Raji (cell line): ENCODE data around the gene RNU5B-1.
A peak's percentile ranks its signal among the peaks of the same experiment; 100 is the strongest.

ENCODE experiments used
- POLR2A ChIP-seq: IDR thresholded peaks from 2 replicates; pipeline ENCODE4 v1.6.1; 2011; ENCODE audit warnings: low read depth, low read length, control low read depth; ENCODE audit not compliant: insufficient read depth

Gene RNU5B-1

DNA sequence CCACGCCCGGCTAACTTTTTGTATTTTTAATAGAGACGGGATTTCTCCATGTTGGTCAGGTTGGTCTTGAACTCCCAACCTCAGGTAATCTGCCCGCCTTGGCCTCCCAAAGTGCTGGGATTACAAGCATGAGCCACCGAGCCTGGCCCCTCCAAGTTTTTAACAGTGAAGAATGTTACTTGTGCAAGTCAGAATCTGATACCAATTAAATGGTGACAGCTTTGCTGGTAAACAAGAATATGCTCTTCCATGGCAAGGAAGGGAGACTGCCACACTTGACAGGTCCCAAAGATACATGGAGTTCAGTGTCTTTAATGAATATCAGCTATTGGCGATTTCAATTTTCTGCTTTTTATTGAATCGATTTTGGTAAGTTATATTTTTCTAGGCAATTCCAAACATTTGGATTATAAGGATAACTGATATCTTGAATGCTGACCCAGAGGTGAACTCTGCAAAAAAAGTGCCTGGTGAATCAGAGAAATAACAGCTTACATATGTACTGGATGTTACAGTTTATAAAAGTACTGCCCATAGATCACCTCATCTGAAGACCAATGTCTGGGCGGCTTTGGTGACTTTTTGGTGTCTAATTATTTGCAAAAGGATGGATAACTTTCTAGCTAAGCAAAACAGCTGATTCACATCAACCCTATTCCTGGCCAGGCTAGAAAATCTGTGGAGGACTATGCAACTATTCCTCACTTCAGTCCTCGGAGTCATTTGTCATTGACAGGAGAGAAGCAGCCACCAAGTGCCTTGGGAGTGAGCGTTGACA is 19.0 kb upstream of the RNU5B-1 start:
- TF ChIP-seq POLR2A: no peak

DNA sequence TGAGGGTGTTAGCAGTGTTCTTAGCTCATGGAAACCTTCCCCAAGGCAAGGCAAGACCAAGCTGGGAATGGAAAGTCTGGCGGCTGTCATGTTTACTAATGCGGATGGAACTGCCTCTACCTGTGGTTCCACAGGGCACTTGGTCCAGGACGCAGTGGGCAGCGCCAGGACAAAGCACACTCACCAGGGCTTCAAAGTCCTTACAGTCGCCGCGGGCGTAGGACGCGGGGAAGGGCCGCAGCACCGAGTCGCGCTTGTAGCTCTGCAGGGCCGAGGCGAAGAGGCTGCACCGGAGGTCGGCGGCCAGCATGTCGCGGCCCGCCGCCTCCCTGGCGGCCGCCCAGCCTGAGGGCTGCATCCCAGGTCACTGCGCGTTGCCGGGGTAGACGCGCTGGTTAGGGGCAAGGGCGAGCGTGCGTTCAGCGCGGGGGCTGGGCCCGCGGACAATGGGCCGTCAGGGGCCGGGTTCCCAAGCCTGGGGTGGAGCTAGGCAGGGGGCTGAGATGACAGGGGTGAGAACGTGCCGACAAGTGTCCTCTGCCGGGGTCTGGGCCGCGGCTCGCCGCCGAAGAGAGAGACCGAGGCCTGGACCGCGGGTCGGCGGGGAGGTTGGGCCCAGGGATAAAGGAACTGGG is 18.3 kb upstream of the RNU5B-1 start:
- no peak for TF ChIP-seq POLR2A

DNA sequence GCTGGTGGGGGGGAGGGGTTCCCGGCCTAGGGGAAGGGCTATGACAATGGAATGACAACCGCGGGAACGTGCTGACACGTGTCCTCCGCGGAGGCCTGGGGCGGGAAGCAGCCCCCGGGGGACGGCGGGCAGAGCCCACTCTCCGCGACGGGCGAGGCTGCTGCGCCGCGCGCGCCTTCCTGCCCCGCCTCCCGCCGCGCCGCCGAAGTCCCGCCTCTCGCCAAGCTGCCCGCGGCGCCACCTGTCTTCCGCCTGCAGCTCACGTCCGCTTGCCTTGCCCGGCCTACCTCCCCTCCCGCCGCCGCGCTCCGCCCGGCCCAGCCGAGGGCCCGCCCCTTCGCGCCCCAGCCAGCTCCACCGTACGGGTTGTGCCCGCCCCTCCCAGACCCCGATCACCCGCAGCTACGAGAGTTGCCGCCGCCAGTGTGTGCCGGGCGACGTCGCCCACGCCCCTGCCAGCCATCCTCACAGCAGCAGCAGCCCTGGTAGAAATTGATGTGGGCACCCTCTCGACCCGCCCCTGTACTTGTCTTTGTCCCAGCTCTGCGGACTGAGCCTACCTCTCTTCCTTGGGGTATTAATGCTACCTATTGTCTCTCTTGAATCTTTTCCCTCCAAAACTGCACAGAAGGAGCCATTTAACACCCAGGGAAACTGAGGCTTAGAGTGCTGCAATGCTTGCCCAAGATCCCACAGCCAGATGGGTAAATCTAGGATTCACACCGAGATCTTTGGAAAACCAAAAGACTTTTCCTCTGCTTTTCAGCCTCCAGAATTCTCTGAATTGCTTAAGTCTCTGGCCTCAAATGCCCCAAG is 17.6 kb upstream of the RNU5B-1 start, which contains the start of gene PARP16:
TSS of gene PARP16 (minus strand) at position 180 of the 816 bp plus-strand sequence. CDS start 457 bp downstream, outside the sequence.
- peak; percentile 93 for TF ChIP-seq POLR2A

DNA sequence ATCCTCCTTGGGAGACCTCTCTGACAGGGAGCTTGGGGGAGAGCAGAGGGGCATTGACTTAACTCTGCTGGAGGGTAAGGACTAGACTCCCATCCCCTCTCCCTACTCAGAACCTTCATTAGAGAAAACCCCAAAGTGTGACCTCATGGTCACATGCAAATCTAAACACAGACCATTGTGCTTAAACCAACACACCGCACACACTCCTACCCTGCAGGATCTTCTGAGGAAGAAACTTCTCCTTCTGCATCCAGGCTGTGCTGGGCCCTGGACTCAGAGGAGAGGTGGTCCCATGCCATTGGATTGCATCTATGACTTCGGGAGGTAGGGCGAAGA is 17.0 kb upstream of the RNU5B-1 start:
- no peak for TF ChIP-seq POLR2A

DNA sequence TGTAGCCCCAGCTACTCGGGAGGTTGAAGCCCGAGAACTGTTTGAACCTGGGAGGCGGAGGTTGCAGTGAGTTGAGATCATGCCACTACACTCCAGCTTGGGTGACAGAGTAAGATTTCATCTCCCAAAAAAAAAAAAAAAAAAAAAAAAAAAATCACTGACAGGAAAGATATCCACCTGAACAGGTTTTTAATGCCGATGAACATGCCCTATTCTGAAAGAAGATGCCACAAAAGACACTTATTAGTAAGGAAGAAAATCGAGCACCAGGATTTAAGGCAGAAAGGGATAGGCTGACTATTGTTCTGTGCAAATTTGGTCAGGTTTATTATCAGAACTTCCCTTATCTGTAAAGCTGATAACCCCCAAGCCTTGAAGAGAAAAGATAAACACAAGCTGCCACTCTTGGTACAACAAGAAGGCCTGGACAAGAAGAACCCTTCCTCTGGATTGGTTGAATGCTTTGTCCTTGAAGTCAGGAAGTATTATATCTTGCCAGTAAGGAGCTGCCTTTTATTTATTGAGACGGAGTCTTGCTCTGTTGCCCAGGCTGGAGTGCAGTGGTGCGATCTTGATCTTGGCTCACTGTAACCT is 15.1 kb upstream of the RNU5B-1 start:
- TF ChIP-seq POLR2A: no peak

DNA sequence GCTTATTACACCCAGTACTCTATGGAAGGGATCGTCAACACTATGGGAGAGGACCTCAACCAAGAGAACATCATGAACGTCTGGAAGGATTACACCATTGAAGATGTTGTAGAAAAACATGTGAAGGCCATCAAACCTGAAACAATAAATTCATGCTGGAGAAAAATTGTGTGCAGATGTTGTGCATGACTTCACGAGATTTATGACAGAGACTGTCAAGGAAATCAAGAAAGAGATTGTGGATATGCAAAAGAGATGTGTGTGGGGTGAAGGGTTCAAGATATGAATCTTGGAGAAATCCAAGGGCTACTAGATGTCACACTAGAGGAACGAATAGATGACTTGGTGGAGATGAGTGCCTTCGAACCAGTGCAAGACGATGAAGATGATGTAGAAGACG is 14.2 kb upstream of the RNU5B-1 start:
- no peak for TF ChIP-seq POLR2A

DNA sequence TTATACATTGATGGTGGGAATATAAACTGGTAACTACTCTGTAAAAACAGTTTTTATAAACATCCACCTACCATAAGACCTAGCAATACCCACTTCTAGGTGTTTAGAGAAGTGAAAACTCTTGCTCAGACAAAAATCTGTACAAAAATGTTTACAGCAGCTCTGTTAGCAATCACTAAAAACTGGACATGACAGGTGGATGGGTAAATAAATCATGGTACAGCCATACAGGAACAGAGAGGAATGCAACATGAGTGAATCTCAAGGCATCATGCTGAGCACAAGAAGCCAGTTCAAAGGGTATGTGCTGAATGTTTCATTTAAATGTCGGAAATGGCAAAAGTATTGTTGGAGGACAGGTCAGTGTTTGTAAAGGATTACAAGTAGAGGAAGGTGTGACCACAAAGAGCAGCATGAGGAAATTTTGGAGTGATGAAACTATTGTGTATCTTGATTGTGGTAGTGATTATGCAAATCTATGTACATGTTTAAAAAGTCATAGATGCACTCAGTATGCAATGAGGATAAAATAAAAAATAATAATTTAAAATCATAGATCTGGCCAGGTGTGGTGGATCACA is 11.4 kb upstream of the RNU5B-1 start:
- TF ChIP-seq POLR2A: no peak

DNA sequence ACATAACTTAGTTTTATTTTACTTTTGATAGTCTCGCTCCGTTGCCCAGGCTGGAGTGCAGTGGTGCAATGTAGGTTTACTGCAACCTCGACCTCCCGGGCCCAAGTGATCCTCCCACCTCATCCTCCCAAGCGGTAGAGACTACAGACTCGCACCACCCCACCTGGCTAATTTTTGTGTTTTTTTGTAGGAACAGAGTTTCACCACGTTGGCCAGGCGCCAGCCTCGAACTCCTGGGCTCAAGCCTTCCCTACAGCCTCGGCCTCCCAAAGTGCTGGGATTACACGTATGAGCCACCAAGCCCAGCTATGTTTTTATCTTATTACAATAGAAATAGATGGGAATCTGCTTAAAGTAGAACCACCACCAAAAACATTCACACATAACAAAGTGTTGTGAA is 5.7 kb upstream of the RNU5B-1 start:
- TF ChIP-seq POLR2A: no peak

DNA sequence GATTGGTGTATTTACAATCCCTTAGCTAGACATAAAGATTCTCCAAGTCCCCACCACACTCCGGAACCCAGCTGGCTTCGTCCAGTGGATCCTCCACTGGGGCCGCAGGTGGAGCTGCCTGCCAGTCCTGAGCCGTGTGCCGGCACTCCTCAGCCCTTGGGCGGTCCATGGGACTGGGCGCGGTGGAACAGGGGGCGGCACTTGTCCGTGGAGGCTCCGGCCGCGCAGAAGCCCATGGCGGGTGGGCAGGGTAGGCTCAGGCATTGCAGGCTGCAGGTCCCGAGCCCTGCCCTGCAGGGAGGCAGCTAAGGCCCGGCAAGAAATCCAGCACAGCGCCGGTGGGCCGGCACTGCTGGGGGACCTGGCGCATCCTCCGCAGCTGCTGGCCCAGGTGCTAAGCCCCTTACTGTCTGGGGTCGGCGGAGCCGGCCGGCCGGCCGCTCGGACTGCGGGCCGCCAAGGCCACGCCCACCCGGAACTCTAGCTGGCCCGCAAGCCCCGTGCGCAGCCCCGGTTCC is 3.5 kb upstream of the RNU5B-1 start:
- TF ChIP-seq POLR2A: no peak

DNA sequence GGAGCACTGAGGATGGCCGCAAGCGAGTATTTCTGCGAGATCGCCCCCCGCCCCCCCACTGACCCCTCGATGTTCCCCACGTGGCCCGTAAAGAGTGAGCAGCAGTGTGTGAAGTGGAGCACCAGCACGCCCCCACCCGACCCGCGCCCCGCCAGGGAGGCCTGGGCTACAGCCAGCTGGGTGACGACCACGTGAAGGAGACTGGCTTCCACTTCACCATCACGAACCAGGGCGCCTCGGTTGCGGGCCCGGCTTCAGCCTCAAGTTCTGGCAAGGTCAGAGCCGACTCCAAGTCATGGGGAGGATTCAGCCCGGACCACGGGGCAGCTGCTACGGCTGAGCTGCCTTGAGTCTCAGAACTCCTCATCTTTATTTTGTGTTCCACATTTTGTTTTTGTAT is 2.4 kb upstream of the RNU5B-1 start:
- TF ChIP-seq POLR2A: no peak

DNA sequence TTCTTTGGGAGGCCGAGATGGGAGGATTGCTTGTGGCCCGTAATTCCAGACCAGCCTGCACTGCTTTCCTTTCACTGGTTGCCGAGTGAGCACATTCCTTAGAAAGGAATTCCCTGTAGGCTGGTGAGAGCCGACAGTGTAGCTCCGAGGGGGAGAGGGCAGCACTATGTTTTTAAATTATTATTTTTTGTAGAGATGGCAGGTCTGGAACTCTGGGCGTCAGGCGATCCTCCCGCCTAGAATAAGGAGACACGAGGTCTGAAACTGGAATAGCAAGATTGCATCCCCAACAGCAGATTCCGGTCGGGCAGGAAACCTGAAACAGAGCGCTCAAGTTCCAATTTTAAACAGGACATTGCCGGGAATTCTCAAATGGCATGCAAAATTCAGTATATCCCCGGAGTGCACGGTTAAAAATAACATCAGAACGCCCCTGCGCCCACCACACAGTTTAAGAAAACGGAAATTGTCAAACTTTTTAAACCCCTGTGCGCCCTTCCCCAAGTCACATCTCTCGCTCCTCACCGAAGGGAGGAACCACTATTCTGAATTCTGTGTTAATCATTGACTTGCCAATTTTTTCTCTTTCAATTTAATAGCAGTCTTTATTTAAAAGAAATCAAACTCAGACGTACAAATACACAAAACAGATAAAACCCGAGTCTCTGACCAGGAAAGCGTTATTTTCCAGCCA is 643 bp upstream of the RNU5B-1 start:
- TF ChIP-seq POLR2A: no peak

DNA sequence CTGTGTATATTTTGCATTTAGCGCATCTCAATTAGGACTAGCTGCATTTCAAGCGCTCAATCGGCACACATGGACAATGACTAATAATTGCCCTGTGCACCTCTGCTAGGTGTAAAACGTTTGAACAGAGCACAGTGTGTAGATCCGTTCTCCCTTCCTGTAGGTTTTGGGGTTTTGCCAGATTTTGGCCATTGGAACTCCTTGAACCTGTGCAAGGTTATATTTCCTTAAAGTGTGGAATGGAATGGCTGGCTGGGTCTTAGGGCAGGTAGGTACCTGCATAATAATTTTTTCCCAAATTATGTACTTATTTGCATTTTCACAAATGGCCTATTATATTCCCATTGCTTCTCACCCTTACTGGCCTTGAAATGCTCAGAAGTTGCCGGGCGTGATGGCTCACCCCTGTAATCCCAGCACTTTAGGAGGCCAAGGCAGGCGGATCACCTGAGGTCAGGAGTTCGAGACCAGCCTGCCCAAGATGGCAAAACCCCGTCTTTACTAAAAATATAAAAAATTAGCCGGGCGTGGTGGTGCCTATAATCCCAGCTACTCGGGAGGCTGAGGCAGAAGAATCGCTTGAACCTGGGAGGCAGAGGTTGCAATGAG is 777 bp downstream of the RNU5B-1 start:
- TF ChIP-seq POLR2A: no peak

DNA sequence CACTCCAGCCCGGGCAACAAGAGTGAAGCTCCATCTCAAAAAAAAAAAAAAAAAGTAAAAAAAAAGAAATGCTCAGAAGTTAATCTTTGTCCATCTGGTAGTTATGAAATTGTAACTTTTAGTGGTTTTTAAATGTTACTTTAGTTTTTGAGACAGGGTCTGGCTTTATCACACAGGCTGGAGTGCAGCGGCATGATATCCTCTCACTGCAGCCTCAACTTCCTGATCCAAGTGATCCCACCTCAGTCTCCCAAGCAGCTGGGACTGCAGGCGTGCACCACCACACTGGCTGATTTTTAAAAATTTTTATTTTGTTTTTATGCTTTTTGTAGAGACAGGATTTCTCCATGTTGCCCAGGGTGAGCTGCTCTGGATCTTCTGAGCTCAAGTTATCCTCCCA is 1.3 kb downstream of the RNU5B-1 start:
- TF ChIP-seq POLR2A: no peak

DNA sequence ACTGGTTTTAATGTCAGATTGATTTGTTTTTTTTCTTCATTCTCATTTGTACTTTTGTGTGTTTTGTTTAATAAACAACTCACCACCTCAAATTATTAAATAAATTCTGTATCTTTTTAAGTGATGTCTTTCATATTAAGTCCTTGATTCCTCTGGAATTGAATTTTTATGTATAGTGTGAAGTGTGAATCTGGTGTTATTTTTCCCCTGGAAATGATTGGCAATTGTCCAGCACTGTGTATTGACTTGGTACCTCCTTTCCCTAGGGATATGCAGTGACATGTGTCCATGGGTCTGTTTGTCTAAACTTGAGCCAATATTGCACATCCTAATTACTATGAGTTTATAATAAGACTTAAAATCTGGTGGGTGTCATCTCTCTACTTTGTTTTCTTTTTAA is 2.1 kb downstream of the RNU5B-1 start:
- no peak for TF ChIP-seq POLR2A
